HG03280 (cell line): ENCODE data around the gene PRIM2.
"Not testable (repeated sequence)": the region's sequence is repeated elsewhere in the genome, so short reads cannot be mapped to it uniquely, and the experiment has no call there.

Experiments used
- ATAC-seq: cut with Tn5 transposase; IDR thresholded peaks from one replicate; pipeline ENCODE4 v1.9.1; 2021; ENCODE audit warnings: mild to moderate bottlenecking, moderate library complexity; ENCODE audit not compliant: unreplicated experiment

Gene PRIM2

GRCh38 chr6:57308755-57309154, 8.7 kb upstream of the PRIM2 start:
- not testable (repeated sequence) for ATAC-seq

DNA sequence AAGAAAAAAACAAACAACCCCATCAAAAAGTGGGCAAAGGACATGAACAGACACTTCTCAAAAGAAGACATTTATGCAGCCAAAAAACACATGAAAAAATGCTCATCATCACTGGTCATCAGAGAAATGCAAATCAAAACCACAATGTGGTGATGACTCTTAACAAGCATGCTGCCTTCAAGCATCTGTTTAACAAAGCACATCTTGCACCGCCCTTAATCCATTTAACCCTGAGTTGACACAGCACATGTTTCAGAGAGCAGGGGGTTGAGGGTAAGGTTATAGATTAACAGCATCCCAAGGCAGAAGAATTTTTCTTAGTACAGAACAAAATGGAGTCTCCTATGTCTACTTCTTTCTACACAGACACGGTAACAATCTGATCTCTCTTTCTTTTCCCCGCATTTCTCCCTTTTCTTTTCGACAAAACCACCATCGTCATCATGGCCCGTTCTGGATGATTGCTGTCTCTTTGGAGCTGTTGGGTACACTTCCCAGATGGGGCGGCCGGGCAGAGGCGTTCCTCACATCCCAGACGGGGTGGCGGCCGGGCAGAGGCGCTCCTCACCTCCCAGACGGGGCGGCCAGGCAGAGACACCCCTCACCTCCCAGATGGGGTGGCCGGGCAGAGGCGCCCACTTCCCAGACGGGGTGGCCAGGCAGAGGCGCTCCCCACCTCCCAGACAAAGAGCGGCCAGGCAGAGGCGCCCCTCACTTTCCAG, 7.2 kb upstream of the PRIM2 start:
- not testable (repeated sequence) for ATAC-seq

DNA sequence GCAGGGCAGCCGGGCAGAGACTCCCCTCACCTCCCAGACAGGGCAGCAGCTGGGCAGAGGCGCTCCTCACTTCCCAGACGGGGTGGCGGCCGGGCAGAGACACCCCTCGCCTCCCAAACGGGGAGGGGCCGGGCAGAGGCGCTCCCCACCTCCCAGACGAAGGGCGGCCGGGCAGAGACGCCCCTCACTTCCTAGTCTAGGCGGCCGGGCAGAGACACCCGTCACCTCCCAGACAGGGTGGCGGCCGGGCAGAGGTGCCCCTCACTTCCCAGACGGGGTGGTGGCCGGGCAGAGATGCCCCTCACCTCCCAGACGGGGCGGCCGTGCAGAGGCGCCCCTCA, 6.6 kb upstream of the PRIM2 start:
- ATAC-seq = no peak

GRCh38 chr6:57311300-57312003, 6.0 kb upstream of the PRIM2 start:
- ATAC-seq = not testable (repeated sequence)

DNA sequence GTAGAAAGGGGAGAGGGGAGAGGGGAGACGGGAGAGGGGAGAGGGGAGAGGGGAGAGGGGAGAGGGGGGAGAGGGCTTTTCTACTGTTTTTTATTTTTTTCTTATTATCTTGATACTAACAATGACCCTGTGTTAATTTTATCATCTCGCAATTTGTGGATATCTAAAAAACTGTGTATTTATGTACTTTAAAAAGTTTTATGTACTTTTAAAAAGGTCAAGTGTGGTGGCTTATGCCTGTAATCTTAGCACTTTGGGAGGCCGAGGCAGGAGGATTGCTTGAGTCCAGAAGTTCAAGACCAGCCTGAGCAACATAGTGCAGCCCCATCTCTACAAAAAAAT, 5.5 kb upstream of the PRIM2 start:
- no peak for ATAC-seq

DNA sequence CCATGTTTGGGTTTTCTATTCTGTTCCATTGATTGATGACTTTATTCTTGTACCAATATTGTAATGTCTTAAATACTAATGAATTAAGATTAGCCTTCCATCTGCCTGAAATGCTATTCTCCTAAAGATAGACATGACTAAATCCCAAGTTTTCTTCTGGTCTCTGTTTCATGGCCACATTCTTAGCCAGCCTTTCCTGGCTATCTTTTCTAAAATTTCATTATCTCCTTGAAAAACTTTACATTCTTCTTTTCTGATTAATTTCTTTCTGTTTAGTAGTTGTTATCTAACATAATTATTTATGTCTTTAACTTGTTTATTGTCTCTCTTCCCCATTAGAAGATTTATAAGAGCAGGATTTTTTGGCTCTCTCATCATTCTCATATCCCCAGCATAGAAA, 4.4 kb upstream of the PRIM2 start:
- no peak for ATAC-seq

GRCh38 chr6:57313711-57314471, 3.5 kb upstream of the PRIM2 start:
- ATAC-seq = no peak

DNA sequence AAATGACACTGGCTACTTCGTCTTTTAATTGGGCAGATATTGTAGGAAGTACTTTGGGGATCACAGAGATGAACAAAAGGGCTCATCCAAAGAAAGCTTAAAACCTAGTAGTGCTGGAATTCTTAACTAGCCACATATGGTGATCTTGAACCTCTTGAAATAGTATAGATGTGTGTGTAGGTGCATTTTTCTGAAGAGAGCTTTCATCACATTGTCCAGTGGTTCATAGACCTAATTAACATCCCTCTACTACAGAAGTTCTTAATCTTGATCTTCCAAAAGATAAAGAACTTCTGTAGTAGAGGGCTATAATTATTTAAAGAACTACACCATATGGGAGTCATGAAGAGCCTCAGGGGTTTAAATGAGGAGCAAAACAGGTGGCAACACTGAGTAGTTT, 2.3 kb upstream of the PRIM2 start:
- ATAC-seq = no peak

GRCh38 chr6:57315851-57316250, 1.6 kb upstream of the PRIM2 start:
- ATAC-seq = no peak

GRCh38 chr6:57316581-57317059, 810 bp upstream of the PRIM2 start:
- peak; percentile 86 for ATAC-seq

- no peak for ATAC-seq
Observed at GRCh38 chr6:57324538-57324937, 7.1 kb downstream of the PRIM2 start.

DNA sequence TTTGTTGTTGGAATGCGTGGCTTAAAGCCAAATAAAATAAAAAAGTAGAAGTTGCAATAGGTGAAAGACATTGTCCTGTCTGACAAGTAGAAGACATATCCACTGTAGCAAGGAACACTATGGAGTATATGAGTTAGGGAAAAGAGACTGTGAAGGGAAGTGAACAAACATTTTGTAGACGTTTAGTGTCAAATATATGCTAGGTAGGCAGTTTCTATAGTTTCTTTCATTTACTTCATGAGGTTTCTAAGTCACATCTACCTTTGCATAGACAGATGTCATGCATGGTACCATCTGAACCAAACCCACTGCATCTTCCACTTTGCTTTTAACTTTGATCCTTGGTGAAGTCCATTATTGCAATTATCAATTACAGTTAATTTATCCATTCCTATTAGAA, 9.9 kb downstream of the PRIM2 start:
- no peak for ATAC-seq

- no peak for ATAC-seq
Observed at GRCh38 chr6:57328074-57328473, 10.6 kb downstream of the PRIM2 start.

- no peak for ATAC-seq
Observed at GRCh38 chr6:57329933-57330332, 12.5 kb downstream of the PRIM2 start.

GRCh38 chr6:57342148-57342669, 24.8 kb downstream of the PRIM2 start:
- no peak for ATAC-seq

GRCh38 chr6:57343342-57343741, 25.9 kb downstream of the PRIM2 start:
- not testable (repeated sequence) for ATAC-seq

DNA sequence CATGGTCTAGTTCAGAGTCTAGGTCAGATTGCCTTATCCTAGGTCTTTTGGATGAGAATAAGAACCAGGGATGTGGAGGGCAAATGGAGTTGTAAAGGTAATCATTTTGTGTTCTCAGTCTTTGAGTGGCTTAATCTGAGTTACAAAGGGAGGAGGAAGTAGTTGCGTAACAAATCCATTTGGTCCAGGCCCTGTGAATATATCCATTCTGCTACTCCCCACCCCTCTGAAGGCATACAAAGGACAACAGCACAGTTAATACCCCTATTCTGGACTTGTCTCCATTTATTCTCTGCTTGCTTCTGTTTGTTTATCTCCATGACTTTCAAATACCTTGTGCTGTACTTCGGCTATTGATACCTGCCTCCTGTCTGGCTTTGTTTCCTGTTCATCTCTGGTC, 29.3 kb downstream of the PRIM2 start:
- ATAC-seq = not testable (repeated sequence)

DNA sequence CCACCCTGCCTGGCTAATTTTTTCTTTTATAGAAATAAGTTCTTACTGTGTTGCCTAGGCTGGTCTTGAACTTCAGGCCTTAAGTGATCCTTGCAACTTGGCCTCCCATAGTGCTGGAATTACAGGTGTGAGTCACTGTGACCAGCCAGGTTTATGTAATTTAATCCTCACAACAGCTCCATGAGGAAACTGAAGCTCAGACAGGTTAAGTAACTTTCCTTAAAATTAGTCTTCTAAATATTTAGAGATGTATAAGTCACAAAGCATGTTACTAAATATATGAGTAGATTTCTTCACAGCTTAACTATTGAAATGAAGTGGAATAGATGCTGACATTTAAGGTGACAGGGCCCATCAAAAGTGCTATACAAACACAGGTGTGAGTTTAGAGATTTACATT, 30.2 kb downstream of the PRIM2 start:
- ATAC-seq = not testable (repeated sequence)

DNA sequence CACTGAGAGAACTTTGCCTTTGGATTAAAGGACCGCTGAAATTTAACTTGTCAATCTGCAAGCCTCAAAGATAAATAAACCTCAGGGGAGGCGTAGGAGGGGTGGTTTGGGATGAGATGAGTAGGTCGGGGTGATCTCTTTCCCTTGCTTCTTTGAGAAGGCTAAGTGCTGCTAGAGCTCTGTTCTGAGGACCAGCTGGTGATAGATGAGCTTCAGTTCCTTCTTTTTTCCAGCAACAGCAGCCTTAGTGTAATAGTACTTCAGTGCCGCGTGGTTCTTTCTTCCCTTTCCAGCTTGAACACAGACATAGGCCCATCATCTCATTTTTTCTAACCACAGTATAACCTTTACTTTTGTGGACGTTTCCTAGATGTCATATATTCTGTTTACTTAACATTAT, 33.0 kb downstream of the PRIM2 start:
- not testable (repeated sequence) for ATAC-seq

DNA sequence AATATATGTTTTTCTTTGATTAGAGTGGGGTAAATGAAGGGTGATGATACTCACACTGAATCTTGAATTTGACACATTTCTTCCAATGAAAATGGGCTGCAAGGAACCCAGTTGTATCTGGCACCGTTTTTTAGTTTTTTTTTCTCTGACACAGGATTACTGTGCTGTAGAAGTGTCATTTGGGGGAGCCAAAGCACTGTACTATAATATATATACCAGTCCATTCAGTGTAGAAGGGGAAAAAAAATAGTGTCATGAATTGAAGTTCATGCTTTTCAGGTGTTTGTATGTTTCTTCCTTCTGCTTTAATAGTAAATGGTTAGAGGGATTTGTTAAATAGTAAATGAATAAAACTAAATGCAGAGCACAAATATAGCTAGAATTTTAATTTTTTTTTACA, 35.2 kb downstream of the PRIM2 start:
- ATAC-seq = not testable (repeated sequence)

GRCh38 chr6:57358319-57358718, 40.9 kb downstream of the PRIM2 start:
- not testable (repeated sequence) for ATAC-seq

- ATAC-seq = not testable (repeated sequence)
Observed at GRCh38 chr6:57359766-57360165, 42.3 kb downstream of the PRIM2 start.
